Measurements from ENCODE around the gene CASTOR1. TPM values are rescaled to one million over a fixed set of nuclear protein-coding genes. Genes with fewer than 3 reads are reported as not detected.

CASTOR1 gene
- total RNA-seq, 1 donor from 2014 or later = 15.9 TPM

DNA sequence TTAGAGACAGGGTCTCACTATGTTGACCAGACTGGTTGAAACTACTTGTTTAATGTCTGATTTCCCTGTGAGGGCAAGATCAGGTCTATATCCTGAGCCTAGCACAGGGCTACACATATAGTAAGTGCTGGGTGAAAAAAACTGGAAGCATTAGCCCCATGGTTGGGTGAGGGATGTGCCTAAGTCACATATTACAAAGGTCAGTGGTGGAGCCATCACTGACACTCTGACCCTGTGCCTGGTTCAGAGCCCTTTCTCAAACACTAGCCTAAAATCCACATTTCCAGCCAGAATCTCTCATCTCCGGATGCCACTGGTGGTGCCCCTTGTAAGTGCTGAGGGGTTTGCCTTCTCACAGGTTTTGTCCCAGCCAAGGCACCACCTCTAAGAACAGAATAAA is 28.5 kb upstream of the CASTOR1 start:
- Histone ChIP-seq H3K4me1 (peaks cover 85% of the 10 kb centered on the region), H3K27me3 (no peaks in the 10 kb centered on the region), H3K36me3 (peaks cover 14% of the 10 kb centered on the region), H3K4me3 (no peak overlapping the region), H3K27ac (peak overlapping the region; percentile 42), H3K9me3 (no peaks in the 10 kb centered on the region)
- intact Hi-C loops (cut with DNase I) = no loop called here
- DNase-seq (no peak), ATAC-seq (no peak)
- TF ChIP-seq, protein P1, sequence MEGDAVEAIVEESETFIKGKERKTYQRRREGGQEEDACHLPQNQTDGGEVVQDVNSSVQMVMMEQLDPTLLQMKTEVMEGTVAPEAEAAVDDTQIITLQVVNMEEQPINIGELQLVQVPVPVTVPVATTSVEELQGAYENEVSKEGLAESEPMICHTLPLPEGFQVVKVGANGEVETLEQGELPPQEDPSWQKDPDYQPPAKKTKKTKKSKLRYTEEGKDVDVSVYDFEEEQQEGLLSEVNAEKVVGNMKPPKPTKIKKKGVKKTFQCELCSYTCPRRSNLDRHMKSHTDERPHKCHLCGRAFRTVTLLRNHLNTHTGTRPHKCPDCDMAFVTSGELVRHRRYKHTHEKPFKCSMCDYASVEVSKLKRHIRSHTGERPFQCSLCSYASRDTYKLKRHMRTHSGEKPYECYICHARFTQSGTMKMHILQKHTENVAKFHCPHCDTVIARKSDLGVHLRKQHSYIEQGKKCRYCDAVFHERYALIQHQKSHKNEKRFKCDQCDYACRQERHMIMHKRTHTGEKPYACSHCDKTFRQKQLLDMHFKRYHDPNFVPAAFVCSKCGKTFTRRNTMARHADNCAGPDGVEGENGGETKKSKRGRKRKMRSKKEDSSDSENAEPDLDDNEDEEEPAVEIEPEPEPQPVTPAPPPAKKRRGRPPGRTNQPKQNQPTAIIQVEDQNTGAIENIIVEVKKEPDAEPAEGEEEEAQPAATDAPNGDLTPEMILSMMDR (IDR thresholded peaks at IDR 0.05) = no peak

DNA sequence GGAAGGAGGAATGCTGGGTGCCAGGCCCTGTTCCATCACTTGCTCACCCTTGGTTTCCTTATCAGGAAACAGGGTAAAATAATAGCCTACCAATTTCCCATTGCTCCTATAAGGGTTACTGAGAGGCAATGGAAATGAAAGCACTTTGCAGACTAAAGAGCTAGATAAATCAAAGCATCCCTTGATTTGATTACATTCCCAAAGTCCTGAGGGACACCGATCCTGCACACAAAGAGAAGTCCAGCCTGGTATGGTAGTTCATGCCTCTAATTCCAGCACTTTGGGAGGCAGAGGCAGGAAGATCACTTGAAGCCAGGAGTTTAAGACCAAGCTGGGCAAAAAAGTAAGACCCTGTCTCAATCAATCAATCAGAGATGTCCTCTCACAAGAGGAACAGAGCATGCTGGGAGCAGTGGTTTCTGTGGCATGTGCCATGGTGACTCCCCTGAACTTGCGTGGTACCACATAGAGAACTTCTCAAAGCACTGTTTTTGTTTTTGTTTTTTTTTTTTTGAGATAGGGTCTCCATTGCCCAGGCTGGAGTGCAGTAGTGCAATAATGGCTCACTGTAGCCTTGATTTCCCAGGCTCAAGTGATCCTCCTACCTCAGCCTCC is 26.8 kb upstream of the CASTOR1 start:
- intact Hi-C loops (cut with DNase I) = no loop called here
- DNase-seq (no peak), ATAC-seq (no peak)
- TF ChIP-seq, protein P1 (IDR thresholded peaks at IDR 0.05) = no peak
- no peak overlapping the region for H3K4me3 ChIP-seq
- no peaks in the 10 kb centered on the region for H3K27me3 ChIP-seq
- peaks cover 12% of the 10 kb centered on the region for H3K36me3 ChIP-seq
- peaks cover 89% of the 10 kb centered on the region for H3K4me1 ChIP-seq
- no peaks in the 10 kb centered on the region for H3K9me3 ChIP-seq
- H3K27ac ChIP-seq = peak overlapping the region; percentile 42

DNA sequence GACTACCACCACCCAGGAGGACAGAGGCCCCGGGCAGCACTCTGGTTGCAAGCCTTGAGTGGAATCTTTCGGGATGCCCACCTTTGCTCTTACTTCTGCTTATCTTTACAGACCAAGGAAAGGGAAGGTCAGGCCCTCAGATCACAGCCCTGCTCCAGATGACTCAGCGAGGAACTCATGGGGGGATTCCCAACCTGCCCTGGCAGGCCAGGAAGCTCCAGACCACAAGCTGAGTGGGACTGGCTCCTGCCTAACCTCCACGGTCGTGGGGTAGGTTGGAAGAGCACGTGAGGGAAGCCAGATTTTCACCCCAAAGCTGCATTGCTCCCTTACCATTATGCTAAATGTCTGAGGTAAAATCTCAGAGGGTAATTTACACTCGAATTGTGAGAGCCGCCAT is 25.6 kb upstream of the CASTOR1 start:
- H3K27ac ChIP-seq = peak overlapping the region; percentile 26
- no peaks in the 10 kb centered on the region for H3K9me3 ChIP-seq
- H3K4me1 ChIP-seq = peaks cover 89% of the 10 kb centered on the region
- intact Hi-C loops (cut with DNase I) = no loop called here
- ATAC-seq (no peak), DNase-seq (no peak)
- peaks cover under 1% of the 10 kb centered on the region for H3K36me3 ChIP-seq
- no peaks in the 10 kb centered on the region for H3K27me3 ChIP-seq
- H3K4me3 ChIP-seq = no peak overlapping the region
- TF ChIP-seq, protein P1 (IDR thresholded peaks at IDR 0.05) = no peak

DNA sequence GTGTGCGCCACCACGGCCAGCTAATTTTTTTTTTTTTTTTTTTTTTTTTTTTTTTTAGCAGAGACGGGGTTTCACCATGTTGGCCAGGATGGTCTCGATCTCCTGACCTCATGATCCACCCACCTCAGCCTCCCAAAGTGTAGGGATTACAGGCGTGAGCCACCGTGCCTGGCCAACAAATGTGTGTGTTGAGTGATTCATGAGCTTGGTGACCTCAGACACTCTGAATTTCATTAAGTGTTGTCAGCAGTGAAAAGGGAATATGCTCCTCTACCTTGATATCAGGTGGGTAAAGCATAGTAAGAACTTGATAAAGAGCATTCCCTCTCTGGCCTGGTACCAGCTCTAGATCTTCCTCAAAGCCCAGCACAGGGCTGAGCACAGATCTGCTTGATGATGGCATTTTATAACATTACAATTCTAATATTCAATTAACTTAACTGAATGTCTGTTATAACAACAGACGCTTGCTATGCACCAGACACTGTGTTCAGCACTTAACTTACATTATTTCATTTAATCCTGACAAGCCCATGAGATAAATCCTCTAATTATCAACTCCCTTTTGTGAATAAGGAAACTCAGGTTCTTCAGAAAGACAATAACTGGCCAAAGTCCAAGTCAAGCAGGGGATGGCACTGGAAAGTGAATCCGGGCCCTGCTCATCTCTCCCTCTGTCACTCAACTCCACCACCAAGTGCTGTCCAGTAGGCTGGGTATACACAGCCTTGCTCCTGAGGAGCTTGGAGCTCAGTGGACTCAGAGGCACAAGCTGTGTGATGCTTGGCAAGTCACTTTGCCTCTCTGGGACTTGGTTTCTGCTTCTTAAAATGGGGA is 24.4 kb upstream of the CASTOR1 start:
- no peaks in the 10 kb centered on the region for H3K27me3 ChIP-seq
- TF ChIP-seq, protein P1 (IDR thresholded peaks at IDR 0.05) = no peak
- H3K4me1 ChIP-seq = peaks cover 89% of the 10 kb centered on the region
- no peaks in the 10 kb centered on the region for H3K9me3 ChIP-seq
- ATAC-seq (no peak), DNase-seq (no peak)
- no peaks in the 10 kb centered on the region for H3K36me3 ChIP-seq
- H3K4me3 ChIP-seq = no peak overlapping the region
- intact Hi-C loops (cut with DNase I) = no loop called here
- H3K27ac ChIP-seq = peak overlapping the region; percentile 20

DNA sequence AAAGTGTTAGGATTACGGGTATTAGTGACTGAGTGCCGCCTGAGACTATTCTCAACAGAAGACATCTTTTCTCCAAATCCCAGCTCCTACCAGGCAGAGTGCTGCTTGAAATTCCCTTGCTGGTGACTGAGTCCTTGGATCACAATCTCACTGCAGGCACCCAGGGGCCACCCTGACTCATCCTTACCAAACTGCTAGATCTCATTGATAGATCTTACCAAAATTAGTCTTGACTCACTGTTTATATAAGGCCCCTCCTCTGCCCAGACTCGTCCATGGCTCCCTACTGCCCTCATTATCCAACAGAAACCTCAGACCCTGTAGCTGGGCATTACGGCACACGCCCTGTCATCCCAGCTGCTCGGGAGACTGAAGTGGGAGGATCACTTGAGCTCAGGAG is 22.7 kb upstream of the CASTOR1 start:
- Histone ChIP-seq H3K36me3 (no peaks in the 10 kb centered on the region), H3K9me3 (no peaks in the 10 kb centered on the region), H3K4me1 (peaks cover 88% of the 10 kb centered on the region), H3K27me3 (no peaks in the 10 kb centered on the region), H3K4me3 (no peak overlapping the region), H3K27ac (peak overlapping the region; percentile 89)
- ATAC-seq = no peak
- TF ChIP-seq, protein P1 (IDR thresholded peaks at IDR 0.05) = no peak
- intact Hi-C loops (cut with DNase I) = no loop called here
- no peak for DNase-seq
